Vagina (tissue), 2 donors: Measurements from ENCODE around the gene FCGR2B. TPM values are rescaled to one million over a fixed set of nuclear protein-coding genes. Genes with fewer than 3 reads are reported as not detected.
"Not testable (repeated sequence)": the region's sequence is repeated elsewhere in the genome, so short reads cannot be mapped to it uniquely, and the experiment has no call there.

Source experiments
- DNase-seq, 2 donors: peaks; one replicate each; pipeline ENCODE4 v3.0.0-alpha.2; 2017; ENCODE audit errors: extremely low spot score in 2 of 2
- H3K27ac ChIP-seq: fragments of 200-600 bp; sonication (generic); one replicate; pipeline ENCODE4 v1.5.1; 2019
- H3K27me3 ChIP-seq: fragments of 200-600 bp; sonication (generic); one replicate; pipeline ENCODE4 v1.5.1; 2019
- H3K36me3 ChIP-seq, 2 donors: fragments of 200-600 bp; sonication (generic); one replicate each; pipeline ENCODE4 v1.5.1; 2017 to 2019
- H3K4me1 ChIP-seq: fragments of 200-600 bp; sonication (generic); one replicate; pipeline ENCODE4 v1.5.1; 2019
- H3K4me3 ChIP-seq, 2 donors: fragments of 200-600 bp; sonication (generic); 1 replicate in 1 of 2; 2 replicates in 1 of 2; pipeline ENCODE4 v1.5.1; 2016 to 2019
- H3K9me3 ChIP-seq: fragments of 200-600 bp; sonication (generic); one replicate; pipeline ENCODE4 v1.5.1; 2019
- POLR2A ChIP-seq, 2 donors: fragments of 450-650 bp; IDR thresholded peaks; one replicate each; pipeline ENCODE4 v1.6.1; 2017; ENCODE audit warnings: antibody characterized with exemption in 2 of 2, mild to moderate bottlenecking in 2 of 2, moderate library complexity in 2 of 2
- POLR2AphosphoS5 ChIP-seq, 2 donors: sonication (generic); formaldehyde crosslinking; IDR thresholded peaks; one replicate each; pipeline ENCODE4 v1.9.0; 2017; ENCODE audit warnings: antibody characterized with exemption in 2 of 2, mild to moderate bottlenecking in 2 of 2, low read depth in 1 of 2; ENCODE audit not compliant: insufficient read depth in 1 of 2
- intact Hi-C: fragments of 100-400 bp; cut with DNase I; formaldehyde crosslinking; loops from one replicate; pipeline ENCODE4 v1.15.1; 2023
- total RNA-seq: library from RNA; depleted of rRNA; stranded (reverse); fragments of >200 nt; gene quantifications from one replicate; pipeline ENCODE4 v1.2.3, GENCODE V29; 2016
- TF ChIP-seq, protein P1 (sequence below), 3 experiments: fragments of 450-650 bp in 2 of 3; fragments of 200-600 bp in 1 of 3; sonication (generic) in 1 of 3; IDR thresholded peaks; one replicate each; pipeline ENCODE4 v1.5.1; 2017 to 2019; ENCODE audit warnings: antibody characterized with exemption in 3 of 3, mild to moderate bottlenecking in 2 of 3, moderate library complexity in 2 of 3

The FCGR2B gene
- total RNA-seq, 1 donor from 2014 or later = 10.3 TPM

DNA sequence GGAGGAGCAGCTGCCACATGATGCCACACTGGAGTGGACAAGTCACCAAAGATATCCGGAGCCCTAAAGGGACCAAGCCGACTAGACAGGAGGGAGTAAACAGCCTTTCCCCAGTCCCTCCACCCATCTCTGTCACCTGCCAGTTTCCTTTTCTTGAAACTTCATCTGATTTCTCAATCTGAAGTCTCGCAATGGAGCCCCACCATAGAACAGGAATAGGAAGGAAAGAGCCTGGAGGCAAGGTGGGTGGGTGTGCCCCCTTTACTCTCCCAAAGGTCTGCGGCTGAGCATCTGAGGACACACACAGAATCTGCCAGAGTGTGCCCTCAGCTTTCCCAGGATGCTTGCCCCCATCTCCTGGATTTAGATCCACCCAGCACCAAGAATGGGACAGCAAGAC is 31.9 kb upstream of the FCGR2B start, which contains the start of gene FCGR3B:
TSS of gene FCGR3B (minus strand) at position 101 of the 400 bp plus-strand sequence. CDS start at position 19, 82 bp downstream.
- H3K9me3 ChIP-seq = no peaks in the 10 kb centered on the region
- H3K27ac ChIP-seq = no peak within 1 kb of the TSS
- H3K27me3 ChIP-seq = no peaks in the 10 kb centered on the region
- H3K36me3 ChIP-seq = no peaks in the 10 kb centered on the region
- H3K4me1 ChIP-seq = no peaks in the 10 kb centered on the region
- H3K4me3 ChIP-seq = no peak within 1 kb of the TSS
- no peak for DNase-seq
- intact Hi-C loops = no loop called here
- TF ChIP-seq, protein P1, sequence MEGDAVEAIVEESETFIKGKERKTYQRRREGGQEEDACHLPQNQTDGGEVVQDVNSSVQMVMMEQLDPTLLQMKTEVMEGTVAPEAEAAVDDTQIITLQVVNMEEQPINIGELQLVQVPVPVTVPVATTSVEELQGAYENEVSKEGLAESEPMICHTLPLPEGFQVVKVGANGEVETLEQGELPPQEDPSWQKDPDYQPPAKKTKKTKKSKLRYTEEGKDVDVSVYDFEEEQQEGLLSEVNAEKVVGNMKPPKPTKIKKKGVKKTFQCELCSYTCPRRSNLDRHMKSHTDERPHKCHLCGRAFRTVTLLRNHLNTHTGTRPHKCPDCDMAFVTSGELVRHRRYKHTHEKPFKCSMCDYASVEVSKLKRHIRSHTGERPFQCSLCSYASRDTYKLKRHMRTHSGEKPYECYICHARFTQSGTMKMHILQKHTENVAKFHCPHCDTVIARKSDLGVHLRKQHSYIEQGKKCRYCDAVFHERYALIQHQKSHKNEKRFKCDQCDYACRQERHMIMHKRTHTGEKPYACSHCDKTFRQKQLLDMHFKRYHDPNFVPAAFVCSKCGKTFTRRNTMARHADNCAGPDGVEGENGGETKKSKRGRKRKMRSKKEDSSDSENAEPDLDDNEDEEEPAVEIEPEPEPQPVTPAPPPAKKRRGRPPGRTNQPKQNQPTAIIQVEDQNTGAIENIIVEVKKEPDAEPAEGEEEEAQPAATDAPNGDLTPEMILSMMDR (IDR thresholded peaks at IDR 0.05) = no peak
- TF ChIP-seq POLR2AphosphoS5 (IDR thresholded peaks at IDR 0.05; ENCODE audit: insufficient read depth in 1 of 2, low read depth in 1 of 2) (no peak), POLR2A (IDR thresholded peaks at IDR 0.05) (no peak)

DNA sequence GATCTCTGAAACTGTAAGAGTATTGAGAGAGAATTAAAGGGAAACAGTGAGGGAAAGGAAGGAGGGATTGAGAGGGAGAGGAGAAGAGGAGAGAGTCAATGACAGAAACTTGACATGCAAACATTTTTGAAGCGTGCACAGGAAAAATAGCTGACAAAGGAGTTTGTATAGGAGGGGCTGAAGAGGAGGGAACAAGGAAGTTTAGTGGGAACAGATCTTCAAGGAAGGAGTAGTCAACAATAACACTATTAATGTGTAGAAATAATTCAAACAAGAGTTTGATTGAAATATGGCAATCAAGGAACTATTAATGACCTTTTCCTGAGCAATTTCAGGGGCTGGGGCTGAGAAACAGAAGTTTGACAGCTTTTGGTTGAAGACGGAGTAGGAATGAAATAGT is 27.9 kb upstream of the FCGR2B start:
- intact Hi-C loops, H3K9me3 ChIP-seq, H3K4me3 ChIP-seq, H3K27me3 ChIP-seq, H3K4me1 ChIP-seq, H3K36me3 ChIP-seq, DNase-seq, H3K27ac ChIP-seq: not testable (repeated sequence)

DNA sequence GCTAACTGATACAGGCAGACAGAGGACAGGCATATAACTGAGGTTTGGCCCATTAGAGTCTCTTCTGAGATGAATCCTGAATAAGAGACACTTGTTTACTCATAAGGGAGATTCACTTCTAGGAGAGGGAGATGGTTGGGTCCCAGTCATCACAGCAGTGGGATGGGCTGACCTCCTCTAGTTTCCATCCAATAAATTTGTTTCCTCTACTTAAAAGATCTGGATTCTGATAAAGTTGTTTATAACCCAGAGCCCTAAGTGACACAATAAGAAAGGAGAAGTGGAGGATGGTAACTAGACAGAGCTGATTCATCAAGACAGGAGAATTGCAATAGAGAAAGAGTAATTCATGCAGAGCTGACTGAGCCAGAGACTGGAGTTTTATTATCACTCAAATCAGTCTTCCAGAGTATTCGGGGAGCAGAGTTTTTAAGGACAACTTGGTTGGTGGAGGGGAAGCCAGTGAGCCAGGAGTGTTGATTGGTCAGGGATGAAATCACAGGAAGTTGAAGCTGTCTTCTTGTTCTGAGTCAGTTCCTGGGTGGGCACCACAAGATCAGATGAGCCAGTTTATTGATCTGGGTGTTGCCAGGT is 26.7 kb upstream of the FCGR2B start:
- DNase-seq, H3K27ac ChIP-seq, H3K4me1 ChIP-seq, H3K9me3 ChIP-seq, H3K4me3 ChIP-seq, H3K36me3 ChIP-seq, H3K27me3 ChIP-seq, intact Hi-C loops: not testable (repeated sequence)

DNA sequence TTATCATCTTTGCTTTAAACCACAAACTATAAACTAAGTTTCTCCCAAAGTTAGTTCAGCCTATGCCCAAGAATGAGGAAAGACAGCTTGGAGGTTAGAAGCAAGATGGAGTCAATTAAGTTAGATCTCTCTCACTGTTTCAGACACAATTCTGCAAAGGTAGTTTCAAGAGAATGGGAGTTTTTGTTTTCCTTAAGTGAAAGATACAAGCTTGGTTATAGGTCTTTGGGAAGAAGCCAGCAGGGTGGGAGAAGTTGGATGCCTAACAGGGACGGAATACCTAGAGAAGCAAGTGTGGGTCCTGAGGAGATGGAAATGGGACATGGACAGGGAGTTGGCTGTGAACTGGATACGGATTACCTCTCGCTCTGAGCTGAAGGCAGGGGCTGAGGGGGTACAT is 26.0 kb upstream of the FCGR2B start:
- H3K27ac ChIP-seq, H3K9me3 ChIP-seq, H3K4me1 ChIP-seq, intact Hi-C loops, DNase-seq, H3K4me3 ChIP-seq, H3K27me3 ChIP-seq, H3K36me3 ChIP-seq: not testable (repeated sequence)

DNA sequence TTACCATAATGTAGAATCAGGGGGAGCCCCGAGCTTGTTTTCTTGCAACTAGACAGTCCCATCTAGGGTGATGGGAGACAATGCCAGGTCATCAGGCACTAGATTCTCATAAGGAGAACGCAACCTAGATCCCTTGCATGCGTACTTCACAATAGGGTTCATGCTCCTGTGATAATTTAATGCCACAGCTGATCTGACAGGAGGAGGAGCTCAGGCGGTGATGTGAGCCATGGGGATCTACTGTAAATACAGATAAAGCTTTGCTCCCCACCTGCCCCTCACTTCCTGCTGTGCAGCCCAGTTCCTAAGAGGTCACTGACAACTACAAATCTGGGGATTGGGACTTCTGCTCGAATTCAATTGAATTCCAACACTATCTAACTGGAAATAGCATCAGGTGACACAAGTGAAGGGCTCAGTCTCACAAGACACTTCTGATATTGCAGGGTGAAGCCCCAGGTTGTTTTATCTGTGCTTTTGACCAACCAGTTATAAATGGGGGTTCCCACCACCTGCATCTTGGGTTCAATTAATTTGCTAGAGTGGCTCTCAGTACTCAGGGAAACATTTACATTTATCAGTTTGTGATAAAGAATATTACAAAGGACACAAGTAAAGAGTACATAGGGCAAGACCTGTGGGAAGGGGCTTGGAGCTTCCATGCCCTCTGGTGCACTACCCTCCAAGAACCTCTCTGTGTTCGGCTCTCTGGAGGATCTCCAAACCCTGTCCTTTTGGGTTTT is 24.5 kb upstream of the FCGR2B start:
- H3K4me3 ChIP-seq, H3K36me3 ChIP-seq, DNase-seq, H3K4me1 ChIP-seq, H3K27me3 ChIP-seq, H3K27ac ChIP-seq, H3K9me3 ChIP-seq, intact Hi-C loops: not testable (repeated sequence)

DNA sequence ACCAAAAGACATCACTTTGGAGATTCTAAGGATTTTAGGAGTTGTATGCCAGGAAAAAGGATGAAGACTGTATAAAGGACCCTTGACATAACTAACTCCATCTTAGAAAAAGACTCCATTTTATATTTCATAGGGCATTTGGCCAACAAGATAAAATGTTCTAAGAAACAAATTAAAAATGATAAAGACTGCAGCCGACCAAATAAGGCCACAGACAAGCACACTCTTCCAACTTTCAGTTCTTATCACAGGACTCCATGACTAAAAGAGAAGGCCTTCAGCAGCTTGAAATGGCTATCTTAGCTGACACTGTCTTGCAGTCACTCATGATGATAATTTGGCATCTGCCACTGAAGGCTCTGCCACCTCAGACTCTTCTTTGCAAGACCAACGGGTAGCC is 23.7 kb upstream of the FCGR2B start:
- H3K27me3 ChIP-seq, H3K36me3 ChIP-seq, H3K27ac ChIP-seq, intact Hi-C loops, H3K4me1 ChIP-seq, DNase-seq, H3K9me3 ChIP-seq, H3K4me3 ChIP-seq: not testable (repeated sequence)

DNA sequence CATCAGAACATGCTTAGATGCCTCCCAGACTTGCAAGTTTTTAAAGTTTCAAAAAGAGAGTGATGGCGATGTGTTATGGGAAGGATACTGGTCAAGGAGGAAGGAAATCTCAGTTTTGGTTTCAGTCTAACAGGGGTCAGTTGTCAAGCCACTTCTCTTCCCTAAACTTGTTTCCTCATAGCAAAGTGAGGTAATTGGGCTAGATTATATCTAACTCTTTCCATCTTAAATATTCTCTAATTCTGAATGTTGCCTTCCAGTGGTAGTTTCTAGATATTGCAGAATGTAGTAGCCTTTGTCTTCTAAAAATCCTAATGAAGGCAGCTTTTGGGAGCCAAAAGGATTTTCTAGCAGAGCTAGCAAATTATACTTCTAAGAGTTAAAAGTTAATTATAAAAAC is 20.2 kb upstream of the FCGR2B start:
- H3K4me3 ChIP-seq, DNase-seq, H3K36me3 ChIP-seq, H3K27me3 ChIP-seq, intact Hi-C loops, H3K9me3 ChIP-seq, H3K27ac ChIP-seq, H3K4me1 ChIP-seq: not testable (repeated sequence)

DNA sequence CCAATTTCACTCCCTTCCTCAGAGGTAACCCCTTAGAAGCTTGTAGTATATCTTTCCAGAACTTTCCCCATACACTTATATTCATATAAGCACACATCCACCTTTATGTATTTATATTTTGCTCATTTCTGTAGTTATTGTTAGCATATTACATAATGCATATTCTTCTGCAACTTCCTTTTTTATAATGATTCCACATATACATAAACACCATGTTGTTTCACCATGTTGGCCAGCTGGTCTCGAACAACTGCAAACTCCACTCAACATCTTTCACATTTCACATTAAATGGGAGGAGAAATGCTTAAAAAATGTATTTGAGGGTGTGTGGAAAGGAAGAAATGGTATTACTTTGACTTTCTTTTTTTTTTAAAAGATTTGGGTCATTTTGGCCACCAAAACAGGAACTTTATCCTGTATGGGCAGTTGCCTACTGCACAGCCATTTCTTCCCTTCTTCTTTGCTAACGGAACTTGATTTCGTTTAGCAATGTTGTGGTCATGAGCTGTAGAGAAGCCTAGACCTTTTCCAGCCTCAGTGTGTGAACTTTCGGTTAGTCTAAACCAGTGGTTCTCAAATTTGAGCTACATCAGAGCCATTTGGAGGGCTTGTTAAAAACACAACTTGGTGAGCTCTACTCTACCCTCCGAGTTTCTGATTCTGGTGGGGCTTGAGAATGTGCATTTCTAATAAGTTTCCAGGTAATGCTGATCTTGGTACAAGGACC is 19.3 kb upstream of the FCGR2B start:
- H3K36me3 ChIP-seq, H3K4me3 ChIP-seq, intact Hi-C loops, H3K27me3 ChIP-seq, H3K4me1 ChIP-seq, H3K9me3 ChIP-seq, DNase-seq, H3K27ac ChIP-seq: not testable (repeated sequence)

DNA sequence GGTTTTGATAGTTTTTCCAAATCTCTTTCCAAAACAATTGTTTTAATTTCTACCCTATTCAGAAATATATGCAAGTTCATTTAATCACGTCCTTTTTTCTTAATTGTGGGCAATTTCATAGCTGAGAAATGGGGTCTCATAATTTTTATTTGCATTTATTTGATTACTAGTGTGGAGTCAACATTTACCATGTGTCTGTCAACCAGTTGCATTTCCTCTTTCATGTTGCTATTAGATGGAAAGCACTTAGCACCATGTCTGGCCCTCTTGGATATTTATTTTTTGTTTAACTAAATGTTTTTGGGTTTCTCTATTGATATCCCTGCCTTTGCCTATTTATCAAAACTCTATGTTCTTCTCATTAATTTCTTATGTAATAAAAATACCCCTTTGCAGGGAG is 18.1 kb upstream of the FCGR2B start:
- intact Hi-C loops, DNase-seq, H3K4me1 ChIP-seq, H3K4me3 ChIP-seq, H3K36me3 ChIP-seq, H3K27ac ChIP-seq, H3K9me3 ChIP-seq, H3K27me3 ChIP-seq: not testable (repeated sequence)
